GM03348 (cell line): ENCODE data around the gene HSD17B11.
A peak's percentile ranks its signal among the peaks of the same experiment; 100 is the strongest.
"Not testable (repeated sequence)": the region's sequence is repeated elsewhere in the genome, so short reads cannot be mapped to it uniquely, and the experiment has no call there.

Experiments
- DNase-seq: peaks from one replicate; pipeline ENCODE4 v3.0.0; 2012; ENCODE audit warnings: low spot score

HSD17B11 gene

GRCh38 chr4:87390891-87391575 lies at the start of gene HSD17B11:
TSS of gene HSD17B11 (minus strand) at chr4:87391188. CDS start at chr4:87391070, 118 bp downstream.
- peak; percentile 92 for DNase-seq

- no peak for DNase-seq
These were observed 42.4 kb upstream of the HSD17B11 start for GRCh38 chr4:87433342-87433741.

GRCh38 chr4:87430038-87430437 lies 39.0 kb upstream of the HSD17B11 start:
- DNase-seq, result no peak

- DNase-seq, result no peak
These were observed 38.0 kb upstream of the HSD17B11 start for GRCh38 chr4:87428979-87429378.

GRCh38 chr4:87427518-87427868 lies 36.5 kb upstream of the HSD17B11 start:
- DNase-seq, result no peak

DNA sequence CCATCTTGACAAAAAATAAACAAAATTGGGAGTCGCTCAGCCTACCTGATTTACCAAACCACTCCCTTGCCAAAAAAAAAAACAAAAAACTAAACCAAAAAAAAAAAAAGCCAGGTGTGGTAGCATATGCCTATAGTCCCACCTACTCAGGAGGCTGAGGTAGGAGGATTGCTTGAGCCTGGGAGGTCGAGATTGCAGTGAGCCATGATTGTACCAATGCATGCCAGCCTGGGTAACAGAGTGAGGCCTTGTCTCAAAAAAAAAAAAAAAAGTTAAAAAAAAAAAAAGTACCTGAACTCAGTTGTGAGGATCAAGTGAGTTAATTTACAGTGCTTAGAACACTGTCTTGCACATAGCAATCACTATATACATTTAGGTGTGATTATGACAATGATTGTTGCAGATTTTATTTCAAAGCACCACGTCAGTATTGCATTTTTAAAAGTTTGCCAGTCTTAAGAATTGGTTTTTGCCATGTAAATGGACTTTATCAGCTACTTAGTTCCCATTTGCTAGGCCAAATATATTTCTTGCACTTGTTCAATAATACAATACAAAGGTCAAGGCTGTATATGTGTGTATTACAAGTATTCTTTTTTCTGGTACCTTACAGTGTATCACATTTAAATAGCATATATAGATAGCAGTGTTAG lies 36.0 kb upstream of the HSD17B11 start:
- no peak for DNase-seq

GRCh38 chr4:87425711-87426110 lies 34.7 kb upstream of the HSD17B11 start:
- DNase-seq, result no peak

DNA sequence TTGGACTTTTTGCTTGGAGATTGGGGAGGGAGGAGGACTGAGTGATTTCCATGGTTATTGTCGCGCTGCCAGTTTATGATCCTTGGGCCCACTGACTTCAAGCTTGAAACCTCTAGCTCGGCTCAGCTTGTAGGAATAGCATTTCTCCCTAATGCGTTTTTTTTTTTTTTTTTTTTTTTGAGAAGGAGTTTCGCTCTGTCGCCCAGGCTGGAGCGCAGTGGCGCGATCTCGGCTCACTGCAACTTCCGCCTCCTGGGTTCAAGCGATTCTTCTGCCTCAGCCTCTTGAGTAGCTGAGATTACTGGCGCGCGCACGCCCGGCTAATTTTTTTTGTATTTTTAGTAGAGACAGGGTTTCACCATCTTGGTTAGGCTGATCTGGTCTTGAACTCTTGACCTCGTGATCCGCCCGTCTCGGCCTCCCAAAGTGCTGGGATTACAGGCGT lies 33.1 kb upstream of the HSD17B11 start:
- DNase-seq, result peak; percentile 16

- peak; percentile 16 for DNase-seq
These were observed 32.5 kb upstream of the HSD17B11 start for GRCh38 chr4:87423317-87424098.

- DNase-seq, result peak; percentile 93
These were observed 31.4 kb upstream of the HSD17B11 start, which contains the start of gene NUDT9 for GRCh38 chr4:87422104-87423052. TSS of gene NUDT9 (plus strand) at chr4:87422573. CDS start at chr4:87422906, 333 bp downstream.

- DNase-seq, result no peak
These were observed 29.4 kb upstream of the HSD17B11 start for GRCh38 chr4:87420276-87420830.

- DNase-seq, result no peak
These were observed 28.7 kb upstream of the HSD17B11 start for GRCh38 chr4:87419578-87420249.

DNA sequence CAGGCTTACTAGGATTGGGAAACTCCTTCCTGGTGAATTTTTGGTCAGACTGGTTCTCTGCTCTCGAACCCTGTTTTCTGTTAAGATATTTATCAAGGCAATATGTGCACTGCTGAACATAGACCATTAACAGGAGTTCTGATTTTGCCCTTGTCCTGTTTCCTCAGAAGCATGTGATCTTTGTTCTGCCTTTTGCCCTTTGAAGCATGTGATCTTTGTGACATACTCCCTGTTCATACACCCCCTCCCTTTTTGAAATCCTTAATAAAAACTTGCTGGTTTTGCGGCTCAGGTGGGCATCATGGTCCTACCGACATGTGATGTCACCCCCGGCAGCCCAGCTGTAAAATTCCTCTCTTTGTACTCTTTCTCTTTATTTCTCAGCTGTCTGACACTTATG lies 27.4 kb upstream of the HSD17B11 start:
- not testable (repeated sequence) for DNase-seq

GRCh38 chr4:87416965-87417364 lies 26.0 kb upstream of the HSD17B11 start:
- no peak for DNase-seq

GRCh38 chr4:87414816-87415215 lies 23.8 kb upstream of the HSD17B11 start:
- no peak for DNase-seq

GRCh38 chr4:87410679-87411078 lies 19.7 kb upstream of the HSD17B11 start:
- peak; percentile 7 for DNase-seq

DNA sequence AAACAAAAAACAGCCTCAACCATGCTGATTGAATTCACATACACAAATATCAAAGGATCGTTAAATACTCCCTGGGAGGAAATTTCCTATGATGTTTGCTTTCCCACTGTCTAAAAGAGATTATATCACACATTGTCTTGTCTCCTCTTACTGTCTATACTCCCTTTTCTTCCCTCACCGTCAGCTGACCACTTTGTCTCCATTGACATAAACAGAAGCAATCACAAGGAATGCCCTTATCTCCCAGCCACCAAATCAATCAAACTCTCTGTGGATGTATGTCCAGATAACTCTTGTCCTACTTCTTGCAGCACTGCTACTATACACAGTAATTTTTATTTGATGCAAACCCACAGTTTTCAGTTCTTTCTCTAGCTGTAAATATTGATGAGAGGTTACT lies 19.2 kb upstream of the HSD17B11 start:
- no peak for DNase-seq

DNA sequence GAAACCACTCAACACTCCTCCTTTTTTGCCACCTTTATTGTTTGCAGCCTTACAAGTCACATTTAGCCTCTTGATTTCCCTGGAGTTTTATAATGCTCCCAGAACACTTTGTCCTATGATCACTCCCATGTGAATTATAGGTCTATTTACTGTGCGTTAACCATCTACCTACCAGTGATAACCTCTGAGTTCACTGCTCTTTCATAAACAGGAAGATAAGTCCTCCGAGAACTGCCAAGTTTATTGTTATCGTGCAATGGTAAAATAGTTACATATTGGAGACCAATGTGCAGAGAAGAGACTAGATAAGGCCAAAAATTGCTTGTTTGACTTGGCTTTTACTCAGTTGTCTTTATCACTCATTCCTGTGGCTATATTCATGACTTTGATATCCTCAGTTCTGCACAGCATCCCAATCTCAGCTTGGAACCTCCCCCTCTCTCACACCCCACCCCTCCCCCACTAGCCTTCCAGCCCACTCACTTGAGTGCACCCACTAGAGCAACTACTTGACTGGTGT lies 18.5 kb upstream of the HSD17B11 start:
- no peak for DNase-seq

GRCh38 chr4:87406902-87407301 lies 15.9 kb upstream of the HSD17B11 start:
- DNase-seq, result not testable (repeated sequence)

DNA sequence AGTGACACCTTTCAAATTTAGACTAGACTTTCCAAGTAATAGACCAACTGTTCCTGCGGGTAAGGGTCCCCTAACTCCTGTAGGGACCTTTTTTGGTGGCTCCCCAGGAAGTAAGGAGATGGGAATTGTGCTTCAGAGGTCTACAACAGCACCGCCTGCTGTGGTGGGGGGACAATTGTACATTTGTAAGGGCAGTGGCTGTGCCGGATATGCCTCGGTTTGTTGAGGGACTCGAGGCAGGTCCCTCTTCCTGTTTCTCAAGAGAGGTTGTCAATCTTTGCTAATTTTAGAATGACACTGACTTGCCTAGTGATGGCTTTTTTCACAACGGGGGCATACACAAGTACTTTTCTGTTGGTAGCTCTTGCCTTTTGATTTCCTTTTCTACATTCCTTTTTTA lies 15.5 kb upstream of the HSD17B11 start:
- DNase-seq, result no peak
